ENCODE results near the gene CDH22. TPM values are rescaled to one million over a fixed set of nuclear protein-coding genes. Genes with fewer than 3 reads are reported as not detected.

Gene CDH22
- total and polyA plus RNA-seq, 9 of the 15 experiments (the other 6 are each of a cell fraction or from before 2014, with no cell fraction given) = 0.07 to 0.08 TPM; not detected in 7

DNA sequence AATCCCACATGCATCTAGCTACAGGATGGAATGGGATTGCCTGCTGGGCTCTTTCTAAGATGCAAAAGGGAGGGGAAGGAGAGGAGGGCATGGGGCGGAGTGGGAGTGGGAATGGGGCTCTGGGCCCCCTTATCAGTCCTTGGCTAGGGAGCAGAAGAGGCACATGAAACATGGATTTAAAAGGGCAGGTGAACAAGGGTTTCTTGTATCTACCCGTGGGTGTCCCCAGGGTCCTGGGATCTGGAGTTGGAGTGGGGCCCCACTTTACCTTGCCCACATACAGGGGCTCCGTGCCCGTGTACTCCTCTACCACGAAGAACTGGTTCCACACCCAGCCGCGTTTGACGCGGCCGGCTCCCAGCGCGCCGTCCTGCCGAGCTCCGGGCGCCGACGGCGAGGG, 57.5 kb downstream of the CDH22 start:
- H3K4me2 ChIP-seq (ENCODE audit: insufficient read depth, low read length) = no peak overlapping the region
- in situ Hi-C loops (cut with MboI) (no loop called here), intact Hi-C loops (cut with micrococcal nuclease) (no loop called here)
- 2% methylated on average over 10 of the region's 19 CpGs for WGBS (ENCODE audit: insufficient coverage, low coverage, missing lambda C conversion rate)
- peaks cover 0 to 6% of the 10 kb centered on the region in 2 experiments; a peak in 1 of 5 replicates for H3K4me1 ChIP-seq (replicated peaks in 1 of 2; ENCODE audit: control insufficient read depth in 2 of 2, insufficient read depth in 2 of 2, low read length in 2 of 2)
- ChIA-PET POLR2A (interaction anchor here (0.7 kb wide), 1 partner anchor 20 kb away, joined by 3 read pairs; no protein-coding TSS in a partner anchor), CTCF (ENCODE audit: low intra/inter-chr PET ratio) (no interaction called here)
- BruUV-seq (replicated peaks) = no TSS peak
- peaks cover 24% of the 10 kb centered on the region; the same call in 1 of the 2 replicates for H4K20me1 ChIP-seq (replicated peaks; ENCODE audit: control insufficient read depth, insufficient read depth, low read length)
- H3K9ac ChIP-seq (ENCODE audit: insufficient read depth in 1 of 2, low read depth in 2 of 2, low read length in 2 of 2) = no peak overlapping the region
- no peaks in the 10 kb centered on the region for H3K9me3 ChIP-seq (replicated peaks; ENCODE audit: control insufficient read depth, insufficient read depth, low read depth, low read length)
- ATAC-seq (no peak), DNase-seq (ENCODE audit: extremely low read depth in 1 of 4, low spot score in 3 of 4) (no peak), FAIRE-seq (no peak)
- peaks cover 17 to 62% of the 10 kb centered on the region in 2 experiments for H3K27me3 ChIP-seq (ENCODE audit: control insufficient read depth in 2 of 2, insufficient read depth in 2 of 2, low read length in 2 of 2)
- H3K27ac ChIP-seq (ENCODE audit: extremely low read depth, low read depth, low read length) = no peak overlapping the region
- no peaks in the 10 kb centered on the region for H3K9me1 ChIP-seq (ENCODE audit: control insufficient read depth, insufficient read depth, low read length)
- H2AFZ ChIP-seq (ENCODE audit: low read depth, low read length) = no peak overlapping the region
- no peaks in the 10 kb centered on the region for H3K36me3 ChIP-seq (ENCODE audit: control insufficient read depth, insufficient read depth, low read length)
- H3K4me3 ChIP-seq = no peak overlapping the region
- H3K79me2 ChIP-seq (ENCODE audit: control insufficient read depth, insufficient read depth, low read length) = no peaks in the 10 kb centered on the region
- TF ChIP-seq ETV1 (tag; conservative IDR thresholded peaks at IDR 0.05; ENCODE audit: low read depth) = no peak
- TF ChIP-seq ZNF449 (CRISPR knock-in tag; IDR thresholded peaks at IDR 0.05) = no peak
- TF ChIP-seq PCBP2 (IDR thresholded peaks at IDR 0.05; ENCODE audit: low read depth, low read length, poor library complexity, severe bottlenecking) = no peak
- TF ChIP-seq MNT (conservative IDR thresholded peaks at IDR 0.05) = no peak
- TF ChIP-seq ZNF316 (IDR thresholded peaks at IDR 0.05) = no peak
- no peak for TF ChIP-seq ELF2 (CRISPR knock-in tag; IDR thresholded peaks at IDR 0.05)
- TF ChIP-seq YY1 (IDR thresholded peaks at IDR 0.05; ENCODE audit: borderline replicate concordance in 1 of 3, control insufficient read depth in 1 of 3, extremely low read depth in 1 of 3, insufficient read depth in 3 of 3, insufficient read length in 1 of 3, insufficient replicate concordance in 2 of 3, low read depth in 1 of 3, low read length in 2 of 3) = no peak
- no peak for TF ChIP-seq ZNF23 (CRISPR knock-in tag; IDR thresholded peaks at IDR 0.05)
- no peak for TF ChIP-seq SMAD3 (CRISPR knock-in tag; conservative IDR thresholded peaks at IDR 0.05)
- TF ChIP-seq TAF7 (tag; IDR thresholded peaks at IDR 0.05) = no peak
